Suprapubic skin (tissue), 4 donors: ENCODE data around the gene GRK5. TPM values are rescaled to one million over a fixed set of nuclear protein-coding genes. Genes with fewer than 3 reads are reported as not detected.
A peak's percentile ranks its signal among the peaks of the same experiment; 100 is the strongest.

Source experiments
- DNase-seq, 2 donors: peaks; one replicate each; pipeline ENCODE4 v3.0.0-alpha.2; 2019; ENCODE audit warnings: low spot score in 2 of 2
- H3K27ac ChIP-seq: fragments of 200-600 bp; sonication (generic); one replicate; pipeline ENCODE4 v1.5.1; 2019
- H3K27me3 ChIP-seq: fragments of 200-600 bp; sonication (generic); one replicate; pipeline ENCODE4 v1.5.1; 2019
- H3K36me3 ChIP-seq: fragments of 200-600 bp; sonication (generic); one replicate; pipeline ENCODE4 v1.5.1; 2019
- H3K4me1 ChIP-seq: fragments of 200-600 bp; sonication (generic); one replicate; pipeline ENCODE4 v1.5.1; 2019
- H3K4me3 ChIP-seq: fragments of 200-600 bp; sonication (generic); one replicate; pipeline ENCODE4 v1.5.1; 2019; ENCODE audit warnings: mild to moderate bottlenecking
- H3K9me3 ChIP-seq: fragments of 200-600 bp; sonication (generic); one replicate; pipeline ENCODE4 v1.5.1; 2019
- EP300 ChIP-seq: sonication (generic); formaldehyde crosslinking; IDR thresholded peaks from one replicate; pipeline ENCODE4 v1.6.1; 2017; ENCODE audit warnings: antibody characterized with exemption
- POLR2A ChIP-seq, 2 donors: fragments of 450-650 bp; IDR thresholded peaks; one replicate each; pipeline ENCODE4 v1.6.1; 2017; ENCODE audit warnings: antibody characterized with exemption in 2 of 2, mild to moderate bottlenecking in 2 of 2, moderate library complexity in 2 of 2
- POLR2AphosphoS5 ChIP-seq, 3 donors: sonication (generic); formaldehyde crosslinking; IDR thresholded peaks; one replicate each; pipeline ENCODE4 v1.6.1; 2017; ENCODE audit warnings: antibody characterized with exemption in 3 of 3
- WGBS: methylation state at CpG from one replicate; pipeline ENCODE4 v1.1.5; 2018; 5-methylcytosine and 5-hydroxymethylcytosine counted together
- total RNA-seq, 4 donors: library from RNA; depleted of rRNA; stranded (reverse); fragments of >200 nt; gene quantifications; one replicate each; pipeline ENCODE4 v1.1.0, GENCODE V29; 2016
- TF ChIP-seq, protein P1 (sequence below), 2 donors: fragments of 200-600 bp in 1 of 2; fragments of 450-650 bp in 1 of 2; sonication (generic) in 1 of 2; IDR thresholded peaks; one replicate each; pipeline ENCODE4 v1.5.1; 2016 to 2019; ENCODE audit warnings: antibody characterized with exemption in 2 of 2, mild to moderate bottlenecking in 1 of 2, moderate library complexity in 1 of 2

The GRK5 gene
- total RNA-seq, 4 donors from 2014 or later, result 4.8 to 9.0 (median 6.7) TPM

DNA sequence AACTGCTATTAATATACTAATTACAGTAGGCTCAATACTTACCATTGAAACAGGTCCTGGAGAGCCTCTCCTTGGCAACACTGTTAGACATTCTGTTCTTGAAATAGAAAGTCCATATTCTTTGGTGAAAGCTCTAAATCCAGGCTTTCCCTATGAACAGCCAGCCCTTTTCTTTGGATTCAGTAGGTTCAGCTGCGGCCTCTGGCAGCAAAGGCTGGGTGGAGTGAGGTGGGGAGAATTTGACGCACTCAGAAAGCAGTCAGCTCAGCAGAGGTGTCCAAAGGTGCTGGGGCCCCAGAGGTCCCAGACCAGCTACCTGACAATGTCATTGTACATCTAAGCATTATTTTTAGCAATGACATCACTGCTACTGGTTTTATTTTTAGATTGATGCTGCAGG lies 146.1 kb downstream of the GRK5 start:
- no peaks in the 10 kb centered on the region for H3K36me3 ChIP-seq
- TF ChIP-seq POLR2AphosphoS5 (IDR thresholded peaks at IDR 0.05), result no peak
- TF ChIP-seq POLR2A (IDR thresholded peaks at IDR 0.05), result no peak
- H3K4me1 ChIP-seq, result peaks cover 27% of the 10 kb centered on the region
- no peak for DNase-seq
- no peaks in the 10 kb centered on the region for H3K9me3 ChIP-seq
- no peak overlapping the region for H3K4me3 ChIP-seq
- H3K27ac ChIP-seq, result no peak overlapping the region
- no peaks in the 10 kb centered on the region for H3K27me3 ChIP-seq
- 83% methylated on average over 2 of the region's 2 CpGs for WGBS

DNA sequence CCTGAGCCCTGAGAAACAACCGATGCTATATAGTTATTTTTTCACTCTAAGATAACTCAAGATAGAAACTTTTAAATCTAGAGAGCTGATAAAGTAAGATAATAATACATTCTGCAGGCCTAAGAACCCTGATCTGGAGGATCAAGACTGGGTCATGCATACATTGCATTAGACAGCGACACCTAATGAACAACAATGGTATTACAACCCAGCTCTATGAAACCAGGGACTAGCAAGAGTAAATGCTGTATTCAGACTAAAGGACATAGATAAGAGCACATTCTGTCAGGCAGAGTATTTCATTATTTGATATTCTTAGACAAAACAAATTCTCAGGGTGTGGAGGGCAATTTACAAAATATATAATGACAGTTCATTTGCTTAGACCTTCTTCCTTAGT lies 148.6 kb downstream of the GRK5 start:
- peaks cover 3% of the 10 kb centered on the region for H3K4me1 ChIP-seq
- no peak for DNase-seq
- H3K4me3 ChIP-seq, result no peak overlapping the region
- TF ChIP-seq POLR2AphosphoS5 (IDR thresholded peaks at IDR 0.05), result no peak
- TF ChIP-seq, protein P1, sequence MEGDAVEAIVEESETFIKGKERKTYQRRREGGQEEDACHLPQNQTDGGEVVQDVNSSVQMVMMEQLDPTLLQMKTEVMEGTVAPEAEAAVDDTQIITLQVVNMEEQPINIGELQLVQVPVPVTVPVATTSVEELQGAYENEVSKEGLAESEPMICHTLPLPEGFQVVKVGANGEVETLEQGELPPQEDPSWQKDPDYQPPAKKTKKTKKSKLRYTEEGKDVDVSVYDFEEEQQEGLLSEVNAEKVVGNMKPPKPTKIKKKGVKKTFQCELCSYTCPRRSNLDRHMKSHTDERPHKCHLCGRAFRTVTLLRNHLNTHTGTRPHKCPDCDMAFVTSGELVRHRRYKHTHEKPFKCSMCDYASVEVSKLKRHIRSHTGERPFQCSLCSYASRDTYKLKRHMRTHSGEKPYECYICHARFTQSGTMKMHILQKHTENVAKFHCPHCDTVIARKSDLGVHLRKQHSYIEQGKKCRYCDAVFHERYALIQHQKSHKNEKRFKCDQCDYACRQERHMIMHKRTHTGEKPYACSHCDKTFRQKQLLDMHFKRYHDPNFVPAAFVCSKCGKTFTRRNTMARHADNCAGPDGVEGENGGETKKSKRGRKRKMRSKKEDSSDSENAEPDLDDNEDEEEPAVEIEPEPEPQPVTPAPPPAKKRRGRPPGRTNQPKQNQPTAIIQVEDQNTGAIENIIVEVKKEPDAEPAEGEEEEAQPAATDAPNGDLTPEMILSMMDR (IDR thresholded peaks at IDR 0.05), result peak in 1 of 2 donors; percentile 18
- 90% methylated on average over 2 of the region's 2 CpGs for WGBS
- no peaks in the 10 kb centered on the region for H3K36me3 ChIP-seq
- H3K27me3 ChIP-seq, result no peaks in the 10 kb centered on the region
- H3K27ac ChIP-seq, result no peak overlapping the region
- H3K9me3 ChIP-seq, result no peaks in the 10 kb centered on the region

DNA sequence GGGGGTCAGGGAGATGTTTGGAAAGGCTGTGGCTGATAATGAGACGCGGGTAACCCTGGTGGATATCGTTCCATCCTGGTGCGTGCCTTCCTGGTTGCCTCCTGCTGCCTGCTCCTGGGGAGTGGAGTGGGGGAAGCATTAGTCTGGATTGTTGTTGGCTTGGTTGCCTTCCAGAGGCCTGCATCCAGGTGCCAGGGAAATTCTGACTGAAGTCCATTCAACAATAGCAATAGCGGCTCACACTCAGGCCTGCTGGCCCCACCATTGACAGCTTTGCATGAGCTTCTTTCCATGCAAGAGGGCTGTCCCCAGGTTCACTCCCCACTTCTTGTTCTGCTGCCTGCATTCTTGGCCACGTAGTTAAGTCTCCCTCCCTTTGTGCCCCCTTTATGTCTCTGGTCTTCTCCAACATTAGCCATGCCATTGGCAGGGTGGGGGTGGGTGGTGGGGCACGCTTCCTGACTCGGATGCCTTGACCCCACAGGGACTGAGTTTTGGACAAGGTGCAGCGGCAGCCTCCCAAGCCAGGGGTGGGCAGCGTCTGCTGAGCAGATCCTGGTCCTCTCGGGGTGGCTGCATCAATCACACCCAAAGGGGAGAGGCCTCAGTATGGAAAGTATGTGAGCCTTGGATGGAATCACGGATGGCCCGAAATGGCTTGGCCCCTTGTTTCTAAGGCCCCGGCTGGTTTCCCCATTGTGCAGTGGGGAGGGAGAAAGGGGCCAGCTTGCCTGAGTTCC lies 150.2 kb downstream of the GRK5 start:
- DNase-seq, result no peak
- WGBS, result 80% methylated on average over 14 of the region's 14 CpGs

DNA sequence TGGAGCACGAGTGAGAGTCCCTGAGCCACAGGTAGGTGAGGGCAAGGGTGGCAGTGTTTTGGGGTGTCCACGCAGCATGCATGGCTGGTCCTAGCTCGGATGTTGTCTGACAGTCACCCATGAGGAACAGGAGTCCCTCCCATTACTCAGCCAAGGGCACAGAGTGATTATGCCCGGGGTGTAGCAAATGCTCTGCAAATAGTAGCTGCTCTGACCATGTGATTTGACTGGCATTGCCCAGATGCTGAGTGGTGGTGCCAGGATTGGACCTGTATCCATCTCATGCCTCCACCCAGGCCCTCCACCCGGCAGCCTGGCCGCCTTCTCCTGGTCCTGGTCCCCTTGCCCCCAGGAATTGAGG lies 150.8 kb downstream of the GRK5 start:
- Histone ChIP-seq H3K36me3 (no peaks in the 10 kb centered on the region), H3K9me3 (no peaks in the 10 kb centered on the region), H3K27ac (no peak overlapping the region), H3K4me3 (no peak overlapping the region), H3K27me3 (no peaks in the 10 kb centered on the region), H3K4me1 (no peaks in the 10 kb centered on the region)
- TF ChIP-seq POLR2A (IDR thresholded peaks at IDR 0.05) (no peak), EP300 (no peak), POLR2AphosphoS5 (IDR thresholded peaks at IDR 0.05) (no peak)
- TF ChIP-seq, protein P1 (IDR thresholded peaks at IDR 0.05), result no peak
- WGBS, result 88% methylated on average over 2 of the region's 6 CpGs
- no peak for DNase-seq

More for the DNA sequence above, 150.2 kb downstream of the GRK5 start:
- Histone ChIP-seq H3K27ac (no peak overlapping the region), H3K9me3 (no peaks in the 10 kb centered on the region), H3K36me3 (no peaks in the 10 kb centered on the region), H3K4me1 (no peaks in the 10 kb centered on the region), H3K27me3 (no peaks in the 10 kb centered on the region), H3K4me3 (no peak overlapping the region)
- TF ChIP-seq EP300 (no peak), POLR2AphosphoS5 (IDR thresholded peaks at IDR 0.05) (no peak), POLR2A (IDR thresholded peaks at IDR 0.05) (no peak)
- TF ChIP-seq, protein P1 (IDR thresholded peaks at IDR 0.05), result no peak

DNA sequence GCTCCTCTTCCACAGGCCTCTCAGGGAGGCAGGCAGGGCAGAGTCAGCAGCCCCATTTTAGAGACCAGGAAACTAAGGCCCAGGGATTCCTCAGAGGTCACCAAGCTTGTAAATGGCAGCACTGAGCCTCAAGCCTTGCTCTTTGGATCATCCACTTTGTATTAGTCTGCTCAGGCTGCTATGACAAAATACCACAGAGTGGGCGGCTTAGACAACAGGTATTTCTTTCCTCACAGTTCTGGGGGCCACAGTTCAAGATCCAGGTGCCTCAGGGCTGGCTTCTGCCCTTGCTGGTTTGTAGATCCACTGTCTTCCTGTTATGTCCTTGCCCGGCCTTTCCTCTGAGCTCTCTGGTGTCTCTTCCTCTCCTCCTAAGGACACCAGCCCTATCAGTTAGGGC lies 151.2 kb downstream of the GRK5 start:
- 94% methylated on average over 2 of the region's 2 CpGs for WGBS
- Histone ChIP-seq H3K4me1 (no peaks in the 10 kb centered on the region), H3K4me3 (no peak overlapping the region), H3K9me3 (no peaks in the 10 kb centered on the region), H3K27ac (no peak overlapping the region), H3K27me3 (no peaks in the 10 kb centered on the region), H3K36me3 (no peaks in the 10 kb centered on the region)
- TF ChIP-seq, protein P1 (IDR thresholded peaks at IDR 0.05), result no peak
- no peak for TF ChIP-seq EP300
- no peak for TF ChIP-seq POLR2AphosphoS5 (IDR thresholded peaks at IDR 0.05)
- TF ChIP-seq POLR2A (IDR thresholded peaks at IDR 0.05), result no peak
- no peak for DNase-seq

DNA sequence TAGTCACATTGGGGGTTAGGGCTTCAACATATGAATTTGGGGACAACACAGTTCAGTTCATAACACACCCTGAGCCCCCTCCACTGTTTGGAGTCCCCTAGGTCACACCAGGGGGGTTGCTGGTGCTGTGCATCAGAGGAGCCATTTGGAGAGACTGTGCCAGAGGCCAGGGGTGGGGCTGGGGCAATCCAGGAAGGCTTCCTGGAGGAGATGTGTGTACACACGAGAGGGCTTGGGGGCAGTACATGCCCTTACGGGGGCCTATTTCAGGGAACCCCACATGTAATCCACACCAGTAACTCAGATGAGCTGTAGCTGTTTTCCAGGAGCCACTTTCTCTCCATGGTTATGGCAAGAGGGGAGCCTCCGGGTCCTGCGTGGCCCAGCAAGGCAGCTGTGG lies 151.7 kb downstream of the GRK5 start:
- Histone ChIP-seq H3K36me3 (no peaks in the 10 kb centered on the region), H3K9me3 (no peaks in the 10 kb centered on the region), H3K27me3 (no peaks in the 10 kb centered on the region), H3K4me3 (no peak overlapping the region), H3K27ac (no peak overlapping the region), H3K4me1 (no peaks in the 10 kb centered on the region)
- DNase-seq, result no peak
- TF ChIP-seq POLR2A (IDR thresholded peaks at IDR 0.05) (no peak), EP300 (no peak), POLR2AphosphoS5 (IDR thresholded peaks at IDR 0.05) (no peak)
- TF ChIP-seq, protein P1 (IDR thresholded peaks at IDR 0.05), result no peak
- WGBS, result 93% methylated on average over 3 of the region's 4 CpGs
